Neural progenitor cell (in vitro differentiated cells): ENCODE data around the gene PYCR2. TPM values are rescaled to one million over a fixed set of nuclear protein-coding genes. Genes with fewer than 3 reads are reported as not detected.
"Not testable (repeated sequence)": the region's sequence is repeated elsewhere in the genome, so short reads cannot be mapped to it uniquely, and the experiment has no call there.

Experiments
- DNase-seq: peaks from one replicate; pipeline ENCODE4 v3.0.0-alpha.2; 2016; ENCODE audit warnings: low spot score
- H2AFZ ChIP-seq: fragments of 200-600 bp; sonication (generic); replicated peaks from 2 replicates; pipeline ENCODE4 v1.6.1; 2016; ENCODE audit warnings: antibody characterized with exemption
- H3F3A ChIP-seq: fragments of 200-600 bp; sonication (generic); 2 replicates; pipeline ENCODE4 v1.6.1; 2016; ENCODE audit warnings: antibody characterized with exemption, low read depth
- H3K27ac ChIP-seq: fragments of 200-600 bp; sonication (generic); 2 replicates; pipeline ENCODE4 v1.5.1; 2016; ENCODE audit warnings: mild to moderate bottlenecking
- H3K27me3 ChIP-seq: fragments of 200-600 bp; sonication (generic); 2 replicates; pipeline ENCODE4 v1.6.1; 2016; ENCODE audit warnings: mild to moderate bottlenecking, moderate library complexity
- H3K36me3 ChIP-seq: fragments of 200-600 bp; sonication (generic); 2 replicates; pipeline ENCODE4 v1.5.1; 2016
- H3K4me1 ChIP-seq: fragments of 200-600 bp; sonication (generic); 2 replicates; pipeline ENCODE4 v1.6.1; 2016; ENCODE audit warnings: mixed run types
- H3K4me2 ChIP-seq: fragments of 200-600 bp; sonication (generic); 2 replicates; pipeline ENCODE4 v1.6.1; 2016
- H3K4me3 ChIP-seq: fragments of 200-600 bp; sonication (generic); 2 replicates; pipeline ENCODE4 v1.5.1; 2016
- H3K79me2 ChIP-seq: fragments of 200-600 bp; sonication (generic); 2 replicates; pipeline ENCODE4 v1.6.1; 2016; ENCODE audit warnings: low read depth
- H3K9ac ChIP-seq: fragments of 200-600 bp; sonication (generic); 2 replicates; pipeline ENCODE4 v1.6.1; 2016
- H3K9me3 ChIP-seq: fragments of 200-600 bp; sonication (generic); 2 replicates; pipeline ENCODE4 v1.5.1; 2016; ENCODE audit warnings: low read depth
- H4K20me1 ChIP-seq: fragments of 200-600 bp; sonication (generic); 2 replicates; pipeline ENCODE4 v1.6.1; 2016; ENCODE audit warnings: low read depth
- H3K27ac Mint-ChIP-seq: 3 replicates; pipeline ENCODE4 v1.8.0; 2021; ENCODE audit warnings: mixed read lengths
- H3K27me3 Mint-ChIP-seq: 2 replicates; pipeline ENCODE4 v1.8.0; 2022; ENCODE audit warnings: low read depth, mild to moderate bottlenecking, inconsistent platforms, moderate library complexity, mixed read lengths; ENCODE audit not compliant: insufficient read depth
- H3K36me3 Mint-ChIP-seq: 3 replicates; pipeline ENCODE4 v1.8.0; 2021; ENCODE audit warnings: mixed read lengths
- H3K4me1 Mint-ChIP-seq: 3 replicates; pipeline ENCODE4 v1.8.0; 2021; ENCODE audit warnings: mixed read lengths
- H3K4me3 Mint-ChIP-seq: 3 replicates; pipeline ENCODE4 v1.8.0; 2021; ENCODE audit warnings: mild to moderate bottlenecking, moderate library complexity, mixed read lengths
- H3K9me3 Mint-ChIP-seq: 3 replicates; pipeline ENCODE4 v1.8.0; 2020; ENCODE audit warnings: mixed read lengths
- CTCF ChIP-seq: fragments of 200-600 bp; sonication (generic); IDR thresholded peaks from 2 replicates; pipeline ENCODE4 v1.5.1; 2017; ENCODE audit warnings: antibody characterized with exemption, mild to moderate bottlenecking
- EZH2 ChIP-seq: fragments of 200-600 bp; sonication (generic); IDR thresholded peaks from 2 replicates; pipeline ENCODE4 v1.6.1; 2017; ENCODE audit warnings: antibody characterized with exemption, mild to moderate bottlenecking, moderate library complexity
- EZH2phosphoT487 ChIP-seq: fragments of 200-600 bp; sonication (generic); IDR thresholded peaks from 2 replicates; pipeline ENCODE4 v1.6.1; 2017; ENCODE audit warnings: antibody characterized with exemption
- total RNA-seq: library from RNA; depleted of rRNA; stranded (reverse); fragments of >200 nt; gene quantifications from 2 replicates; pipeline ENCODE4 v1.2.3, GENCODE V29; 2015; ENCODE audit warnings: low replicate concordance

Gene PYCR2
- total RNA-seq = 23.8 and 54.7 TPM in 2 replicates

GRCh38 chr1:225923692-225924555, at the start of gene PYCR2:
Gene PYCR2 (minus strand): TSS chr1:225924250. CDS start chr1:225924110, 140 bp downstream.
- Histone ChIP-seq H3K27ac (peak within 1 kb of the TSS; percentile 88), H3K9me3 (no peaks in the 10 kb centered on the region), H3K79me2 (peaks cover 20% of the 10 kb centered on the region), H4K20me1 (peaks cover 14% of the 10 kb centered on the region), H2AFZ (peak within 1 kb of the TSS; percentile 97), H3F3A (peaks cover 29% of the 10 kb centered on the region), H3K27me3 (no peaks in the 10 kb centered on the region), H3K4me1 (peaks cover 10% of the 10 kb centered on the region), H3K4me3 (peak within 1 kb of the TSS; percentile 88), H3K9ac (peak within 1 kb of the TSS; percentile 64), H3K4me2 (peak within 1 kb of the TSS; percentile 94), H3K36me3 (no peaks in the 10 kb centered on the region)
- TF ChIP-seq EZH2 = no peak
- no peak for TF ChIP-seq CTCF
- TF ChIP-seq EZH2phosphoT487 = no peak
- H3K27me3 Mint-ChIP-seq = peaks cover 5% of the 10 kb centered on the region
- H3K36me3 Mint-ChIP-seq = peaks cover 12% of the 10 kb centered on the region
- no peaks in the 10 kb centered on the region for H3K9me3 Mint-ChIP-seq
- H3K4me3 Mint-ChIP-seq = peak within 1 kb of the TSS; percentile 97
- H3K27ac Mint-ChIP-seq = peak within 1 kb of the TSS; percentile 96
- peak; percentile 98 for DNase-seq
- peaks cover 15% of the 10 kb centered on the region for H3K4me1 Mint-ChIP-seq

- H3K4me3 Mint-ChIP-seq = no peak overlapping the region
- H3K9me3 Mint-ChIP-seq = peaks cover 4% of the 10 kb centered on the region
- peaks cover 10% of the 10 kb centered on the region for H3K4me1 Mint-ChIP-seq
- TF ChIP-seq EZH2 (no peak), CTCF (no peak), EZH2phosphoT487 (no peak)
- no peaks in the 10 kb centered on the region for H3K79me2 ChIP-seq
- H3F3A ChIP-seq = no peaks in the 10 kb centered on the region
- no peak overlapping the region for H3K9ac ChIP-seq
- no peaks in the 10 kb centered on the region for H4K20me1 ChIP-seq
- no peak overlapping the region for H2AFZ ChIP-seq
- no peaks in the 10 kb centered on the region for H3K9me3 ChIP-seq
- H3K36me3 Mint-ChIP-seq = peaks cover 1% of the 10 kb centered on the region
- DNase-seq = no peak
- H3K4me3 ChIP-seq = no peak overlapping the region
- no peaks in the 10 kb centered on the region for H3K4me1 ChIP-seq
- H3K4me2 ChIP-seq = no peak overlapping the region
- no peaks in the 10 kb centered on the region for H3K27me3 ChIP-seq
- no peaks in the 10 kb centered on the region for H3K36me3 ChIP-seq
- H3K27ac ChIP-seq = no peak overlapping the region
- no peak overlapping the region for H3K27ac Mint-ChIP-seq
- peaks cover 8% of the 10 kb centered on the region for H3K27me3 Mint-ChIP-seq
Observed at GRCh38 chr1:225973158-225973557, 49.1 kb upstream of the PYCR2 start.

GRCh38 chr1:225972344-225973152, 48.5 kb upstream of the PYCR2 start:
- H3K9ac ChIP-seq = no peak overlapping the region
- no peaks in the 10 kb centered on the region for H3K79me2 ChIP-seq
- no peak overlapping the region for H3K4me3 Mint-ChIP-seq
- H3K27ac Mint-ChIP-seq = peak overlapping the region; percentile 50
- no peaks in the 10 kb centered on the region for H3K27me3 ChIP-seq
- peaks cover 4% of the 10 kb centered on the region for H3K9me3 Mint-ChIP-seq
- no peaks in the 10 kb centered on the region for H3F3A ChIP-seq
- no peak overlapping the region for H3K27ac ChIP-seq
- no peaks in the 10 kb centered on the region for H4K20me1 ChIP-seq
- H3K9me3 ChIP-seq = no peaks in the 10 kb centered on the region
- peaks cover 7% of the 10 kb centered on the region for H3K27me3 Mint-ChIP-seq
- no peaks in the 10 kb centered on the region for H3K4me1 ChIP-seq
- no peak for TF ChIP-seq EZH2phosphoT487
- TF ChIP-seq EZH2 = no peak
- TF ChIP-seq CTCF = no peak
- no peak overlapping the region for H2AFZ ChIP-seq
- H3K36me3 Mint-ChIP-seq = peaks cover 1% of the 10 kb centered on the region
- H3K4me1 Mint-ChIP-seq = peaks cover 10% of the 10 kb centered on the region
- DNase-seq = no peak
- no peak overlapping the region for H3K4me3 ChIP-seq
- H3K36me3 ChIP-seq = no peaks in the 10 kb centered on the region
- H3K4me2 ChIP-seq = no peak overlapping the region

GRCh38 chr1:225970592-225971157, 46.6 kb upstream of the PYCR2 start:
- not testable (repeated sequence) for H3K9me3 ChIP-seq, H3K9ac ChIP-seq, H3K4me2 ChIP-seq, DNase-seq, H3K79me2 ChIP-seq, H3K36me3 ChIP-seq, H3K36me3 Mint-ChIP-seq, H2AFZ ChIP-seq, H3K4me1 ChIP-seq, H3K27ac ChIP-seq, H3K9me3 Mint-ChIP-seq, H3K27me3 Mint-ChIP-seq, H3K4me1 Mint-ChIP-seq, H3K4me3 ChIP-seq, H3K27me3 ChIP-seq, H4K20me1 ChIP-seq, H3F3A ChIP-seq
- peak overlapping the region; percentile 64 for H3K4me3 Mint-ChIP-seq
- H3K27ac Mint-ChIP-seq = peak overlapping the region; percentile 44

GRCh38 chr1:225969751-225970150, 45.7 kb upstream of the PYCR2 start:
- not testable (repeated sequence) for H3K27me3 ChIP-seq, H3K36me3 ChIP-seq, H3K27me3 Mint-ChIP-seq, H3K9ac ChIP-seq, DNase-seq, H3K4me1 Mint-ChIP-seq, H2AFZ ChIP-seq, H3K27ac ChIP-seq, H3K4me2 ChIP-seq, H3K36me3 Mint-ChIP-seq, H4K20me1 ChIP-seq, H3K4me1 ChIP-seq, H3K9me3 ChIP-seq, H3K79me2 ChIP-seq, H3F3A ChIP-seq, H3K4me3 Mint-ChIP-seq, H3K4me3 ChIP-seq, H3K27ac Mint-ChIP-seq, H3K9me3 Mint-ChIP-seq
